Globus pallidus (tissue), 1 donor: ENCODE results near the gene CD300LD.
"Not testable (repeated sequence)": the region's sequence is repeated elsewhere in the genome, so short reads cannot be mapped to it uniquely, and the experiment has no call there.

Experiments used
- DNase-seq: peaks from one replicate; pipeline ENCODE4 v3.0.0-alpha.2; 2015; ENCODE audit warnings: low spot score

CD300LD gene

DNA sequence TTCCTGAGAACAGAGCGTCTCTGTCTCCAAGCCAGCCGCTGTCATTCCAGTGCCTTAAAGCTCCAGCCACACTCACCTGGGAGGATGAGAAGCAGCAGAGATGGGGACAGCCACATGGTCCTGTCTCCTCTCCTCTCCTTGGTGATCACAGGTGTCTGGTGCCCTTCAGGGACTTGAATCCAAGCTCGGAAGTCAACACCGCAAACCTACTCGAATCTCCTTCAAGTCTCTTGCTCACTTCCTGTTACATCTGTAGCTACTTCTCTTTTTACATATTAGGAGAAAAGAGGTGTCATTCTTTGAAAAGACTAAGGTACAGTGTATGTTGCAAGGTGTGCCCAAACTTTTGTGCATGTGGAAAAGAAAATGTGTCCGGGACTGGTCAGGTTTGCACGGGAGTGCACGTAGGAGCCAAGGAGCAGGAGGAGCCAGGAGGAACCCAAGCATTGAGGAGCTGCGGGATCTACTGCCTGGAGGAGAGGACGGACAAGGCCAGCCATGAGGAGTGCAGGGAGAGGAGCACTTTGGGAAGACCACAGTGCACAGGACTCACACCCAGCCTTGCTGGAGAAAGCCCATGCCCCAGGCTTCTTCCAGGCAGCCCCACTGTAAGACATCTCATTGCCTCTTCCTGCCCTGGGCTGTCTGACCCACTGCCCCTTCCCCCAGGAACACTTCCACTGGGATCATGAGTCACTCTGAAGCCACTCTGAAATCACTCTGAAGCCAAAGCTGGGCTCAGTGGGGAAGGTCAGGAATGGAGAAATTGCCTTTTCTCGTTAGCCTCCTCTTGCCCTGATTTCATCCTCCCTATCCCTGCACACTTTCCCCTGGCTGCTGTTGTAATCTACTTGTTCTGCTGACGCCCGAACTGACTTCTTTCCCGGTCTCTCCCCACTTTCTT lies at the start of gene CD300LD:
Gene CD300LD (minus strand): TSS at position 197 of the 904 bp plus-strand sequence. CDS start 81 bp downstream, at position 116.
- no peak for DNase-seq

DNA sequence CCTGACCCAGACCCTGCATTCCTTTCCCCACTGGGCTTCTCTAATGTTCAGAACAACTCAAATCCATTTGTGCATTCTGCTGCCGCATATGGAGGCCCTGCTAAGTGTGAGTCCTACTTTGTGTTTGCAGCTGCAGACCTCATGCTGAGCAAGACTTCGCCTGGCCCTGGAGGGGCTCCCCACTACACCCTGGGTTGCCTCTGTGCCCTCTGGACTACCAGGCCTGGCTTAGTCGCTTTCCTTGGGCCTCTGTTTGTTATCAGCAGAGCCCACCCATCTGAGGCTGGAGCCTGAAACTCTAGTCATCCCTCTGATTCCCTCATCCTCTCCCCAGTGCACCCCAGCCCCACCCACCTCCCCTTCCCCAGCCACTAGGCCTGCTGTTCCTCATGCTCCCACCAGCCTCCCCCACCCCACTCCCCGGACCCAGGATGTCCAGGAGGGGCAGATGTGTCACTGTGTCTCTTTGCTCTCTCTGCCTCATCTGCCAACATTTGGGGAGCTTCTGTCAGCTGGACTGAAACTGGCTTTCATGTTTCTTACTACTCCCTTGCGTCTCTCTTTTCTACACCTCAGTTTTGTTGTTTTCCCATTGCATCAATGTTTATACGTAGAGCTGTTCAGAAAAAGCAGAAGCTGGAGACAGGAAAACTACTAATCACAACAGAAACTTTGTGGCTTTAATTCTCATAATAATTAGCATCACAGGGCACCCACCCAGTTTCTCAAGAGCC lies 49.3 kb upstream of the CD300LD start:
- no peak for DNase-seq

DNA sequence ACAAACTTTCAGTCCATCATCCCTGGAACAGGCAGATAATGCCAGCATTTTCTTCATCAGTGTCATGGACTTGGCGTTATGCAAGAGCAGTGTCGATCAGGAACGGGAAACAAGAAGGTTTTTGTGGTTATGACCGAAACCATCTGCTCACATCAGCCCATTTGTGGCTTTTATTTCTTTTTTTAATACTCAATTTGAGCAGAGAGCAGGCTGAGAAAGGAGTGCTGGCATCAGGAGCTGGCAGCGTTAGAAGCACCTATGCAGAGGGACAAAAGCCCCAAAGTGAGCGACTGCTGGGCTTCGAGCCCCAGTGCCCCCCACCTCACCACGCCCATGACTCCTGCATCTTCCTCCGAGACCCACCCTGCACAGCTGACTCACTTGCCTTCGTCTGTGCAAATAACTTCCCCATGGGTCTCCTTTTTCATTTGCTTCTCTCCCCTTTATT lies 47.6 kb upstream of the CD300LD start:
- DNase-seq: peak; percentile 29

DNA sequence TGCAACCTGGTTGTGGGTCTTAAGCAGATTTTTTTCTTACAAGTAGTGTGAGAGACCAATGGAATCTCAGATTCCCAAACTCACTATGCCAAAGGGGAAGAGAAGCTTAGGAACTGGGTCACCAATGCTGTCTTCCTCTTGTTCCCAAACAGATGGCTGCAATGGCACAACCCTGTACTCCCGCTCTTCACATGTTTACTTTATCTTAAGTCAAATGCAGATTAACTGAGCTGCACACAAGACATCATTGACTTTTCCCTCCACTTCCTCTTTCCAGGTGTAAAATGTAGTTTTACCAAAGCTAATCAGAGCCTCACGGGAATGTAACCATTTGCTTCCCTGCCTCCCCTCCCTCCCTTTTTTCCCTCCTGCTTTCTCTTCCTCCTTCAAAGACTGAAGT lies 45.8 kb upstream of the CD300LD start:
- no peak for DNase-seq

DNA sequence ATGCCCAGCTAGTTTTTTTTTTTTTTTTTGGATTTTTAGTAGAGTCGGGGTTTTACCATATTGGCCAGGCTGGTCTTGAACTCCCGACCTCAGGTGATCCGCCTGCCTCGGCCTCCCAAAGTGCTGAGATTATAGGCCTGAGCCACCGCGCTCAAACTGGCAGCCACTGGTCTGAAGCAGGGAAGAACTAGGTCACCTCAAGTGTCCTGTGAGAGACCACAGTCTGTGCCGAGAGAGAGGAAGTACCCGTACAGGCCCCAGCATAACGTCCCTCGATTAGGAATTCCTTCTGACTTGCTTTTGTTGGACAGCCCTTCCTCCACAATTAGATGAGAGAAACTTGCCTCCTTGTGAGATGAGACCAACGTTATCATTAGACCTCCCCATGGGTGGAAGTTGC lies 45.2 kb upstream of the CD300LD start:
- no peak for DNase-seq

DNA sequence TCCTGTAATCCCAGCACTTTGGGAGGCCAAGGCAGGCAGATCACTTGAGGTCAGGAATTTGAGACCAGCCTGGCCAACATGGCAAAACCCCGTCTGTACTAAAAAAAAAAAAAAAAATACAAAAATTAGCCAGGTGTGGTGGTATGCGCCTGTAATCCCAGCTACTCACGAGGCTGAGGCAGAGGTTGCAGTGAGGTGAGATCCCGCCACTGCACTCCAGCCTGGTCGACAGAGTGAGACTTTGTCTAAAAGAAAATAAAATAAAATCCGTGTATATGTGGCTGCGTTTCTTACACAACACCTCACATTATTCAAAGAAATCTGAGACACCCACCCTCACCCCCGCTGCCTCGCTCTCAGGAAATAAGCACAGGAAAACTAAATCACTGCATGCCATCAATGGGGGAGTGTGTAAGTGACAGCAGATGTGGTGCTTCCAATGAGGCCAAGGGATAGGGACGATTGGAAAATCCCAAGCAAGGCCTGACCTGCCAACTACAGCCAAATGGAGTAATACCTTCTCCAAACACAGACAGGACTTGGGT lies 44.5 kb upstream of the CD300LD start:
- DNase-seq: not testable (repeated sequence)

DNA sequence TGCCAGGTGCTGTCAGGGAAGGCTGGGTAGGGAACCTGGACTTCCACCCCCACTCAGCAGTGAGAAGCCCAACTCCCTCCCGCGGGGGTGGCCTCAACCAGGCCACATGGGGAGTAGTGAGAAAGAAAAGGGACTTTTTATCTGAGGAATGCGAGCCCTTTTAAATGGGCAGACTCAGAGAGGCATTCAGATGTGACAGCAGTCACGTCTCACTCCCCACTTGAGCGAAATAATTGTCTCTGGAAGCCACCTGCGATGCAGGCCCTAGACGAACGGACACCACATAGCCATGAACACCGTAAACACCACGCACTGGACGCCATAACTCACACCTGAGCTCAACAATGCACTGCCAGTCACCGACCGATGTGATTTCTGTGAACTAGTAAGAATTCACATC lies 43.3 kb upstream of the CD300LD start:
- DNase-seq: no peak

DNA sequence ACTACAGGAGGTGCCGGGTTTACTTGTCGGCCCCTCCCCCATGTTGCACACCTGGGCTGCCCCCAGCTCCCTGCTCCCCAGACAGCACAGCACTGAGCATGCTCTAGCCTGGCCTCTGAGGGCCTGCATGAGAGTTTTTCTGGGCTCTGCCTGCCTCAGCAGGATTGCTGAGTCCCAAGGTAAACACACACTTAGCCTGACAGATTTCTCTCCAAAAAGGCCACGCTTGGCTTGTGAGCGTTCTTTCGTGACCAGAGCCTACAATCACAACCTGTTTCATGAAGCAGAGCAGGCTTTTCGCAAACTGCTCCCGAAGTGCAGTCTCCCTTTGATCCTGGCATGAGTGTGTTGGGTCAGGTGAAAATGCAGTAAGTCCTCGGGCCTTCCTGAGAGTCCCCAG lies 41.2 kb upstream of the CD300LD start:
- DNase-seq: no peak

DNA sequence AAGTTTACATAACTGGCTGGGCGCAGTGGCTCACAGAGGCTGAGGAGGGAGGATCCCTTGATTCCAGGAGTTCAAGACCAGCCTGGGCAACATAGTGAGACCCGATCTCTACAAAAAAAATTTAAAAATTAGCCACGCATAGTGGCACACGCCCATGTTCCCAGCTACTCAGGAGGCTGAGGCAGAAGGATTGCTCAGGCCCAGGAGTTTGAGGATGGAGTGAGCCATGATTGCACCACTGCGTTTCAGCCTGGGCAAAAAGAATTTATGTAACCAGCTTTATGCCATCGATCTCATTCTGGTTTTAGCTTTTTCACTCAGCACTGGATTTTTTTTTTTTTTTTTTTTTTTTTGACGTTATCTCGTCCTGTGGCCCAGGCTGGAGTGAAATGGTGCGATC lies 40.5 kb upstream of the CD300LD start:
- no peak for DNase-seq

DNA sequence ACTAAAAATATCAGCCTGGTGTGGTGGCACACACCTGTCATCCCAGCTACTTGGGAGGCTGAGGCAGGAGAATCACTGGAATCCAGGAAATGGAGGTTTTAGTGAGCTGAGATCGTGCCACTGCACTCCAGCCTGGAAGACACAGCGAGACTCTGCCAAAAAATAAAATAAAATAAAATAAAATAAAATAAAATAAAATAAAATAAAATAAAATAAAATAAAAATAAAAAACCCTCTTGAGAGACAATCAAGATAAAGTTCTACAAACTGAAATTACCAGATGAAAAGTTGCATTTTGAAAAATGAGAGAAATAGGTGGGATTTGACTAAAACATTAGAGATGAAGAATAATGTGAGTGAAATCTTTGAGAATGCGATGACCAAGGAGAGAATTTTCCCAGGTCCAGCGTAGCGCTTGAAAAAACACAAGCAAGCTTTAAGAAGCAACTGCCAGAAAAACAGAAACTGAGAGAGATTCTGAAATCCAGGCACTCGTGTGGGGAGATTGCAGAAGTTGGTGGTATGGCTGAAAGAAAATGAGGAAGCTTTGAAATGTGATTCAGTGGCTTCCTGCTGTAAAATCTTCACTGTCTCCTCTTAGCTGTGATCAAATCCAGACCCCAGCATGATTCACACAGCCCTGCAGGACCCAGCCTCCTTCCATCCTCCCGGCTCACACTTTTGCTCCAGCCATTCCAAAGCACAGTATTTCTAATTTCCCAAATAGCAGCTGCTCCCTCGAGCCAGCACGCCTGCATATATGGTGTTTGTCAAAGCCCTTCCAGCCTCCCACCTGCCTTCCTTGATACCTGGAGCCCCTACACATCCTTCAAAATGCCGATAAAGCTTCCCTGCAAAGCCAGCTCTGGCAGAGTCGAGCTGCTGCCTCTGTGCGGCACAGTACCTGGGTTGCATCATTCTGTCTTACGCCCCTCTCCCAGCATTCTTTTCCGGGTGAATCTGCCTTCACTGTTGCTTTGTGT lies 39.7 kb upstream of the CD300LD start:
- DNase-seq: peak; percentile 46

DNA sequence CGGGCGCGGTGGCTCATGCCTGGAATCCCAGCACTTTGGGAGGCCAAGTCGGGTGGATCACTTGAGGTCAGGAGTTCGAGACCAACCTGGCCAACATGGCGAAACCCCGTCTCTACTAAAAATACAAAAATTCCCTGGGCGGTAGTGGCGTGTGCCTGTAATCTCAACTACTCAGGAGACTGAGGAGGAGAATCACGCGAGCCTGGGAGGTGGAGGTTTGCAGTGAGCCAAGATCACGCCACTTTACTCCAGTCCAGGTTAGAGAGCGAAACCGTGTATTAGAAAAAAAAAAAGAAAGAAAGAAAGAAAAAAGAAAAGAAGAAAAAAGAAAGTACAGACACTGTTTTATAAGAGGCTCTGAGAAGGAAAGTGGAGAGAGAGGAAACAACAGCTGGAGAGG lies 38.2 kb upstream of the CD300LD start:
- not testable (repeated sequence) for DNase-seq

DNA sequence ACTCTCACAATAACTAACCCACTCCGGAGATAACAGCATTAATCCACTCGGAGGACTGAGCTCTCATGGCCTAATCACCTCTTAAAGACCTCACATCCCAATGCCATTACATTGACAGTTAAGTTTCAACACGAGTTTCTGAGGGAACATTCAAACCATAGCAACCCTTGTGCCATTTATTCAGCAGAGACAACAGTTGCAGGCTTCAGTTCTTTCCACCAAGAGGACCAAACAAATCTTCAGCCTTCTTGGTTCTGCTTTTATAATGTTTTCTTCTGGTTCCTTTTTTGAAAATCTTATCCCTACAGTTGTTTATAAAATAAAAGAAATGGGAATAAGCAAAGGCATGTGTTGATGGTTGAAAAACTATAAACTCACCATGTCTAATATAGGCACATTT lies 33.6 kb upstream of the CD300LD start:
- DNase-seq: no peak

DNA sequence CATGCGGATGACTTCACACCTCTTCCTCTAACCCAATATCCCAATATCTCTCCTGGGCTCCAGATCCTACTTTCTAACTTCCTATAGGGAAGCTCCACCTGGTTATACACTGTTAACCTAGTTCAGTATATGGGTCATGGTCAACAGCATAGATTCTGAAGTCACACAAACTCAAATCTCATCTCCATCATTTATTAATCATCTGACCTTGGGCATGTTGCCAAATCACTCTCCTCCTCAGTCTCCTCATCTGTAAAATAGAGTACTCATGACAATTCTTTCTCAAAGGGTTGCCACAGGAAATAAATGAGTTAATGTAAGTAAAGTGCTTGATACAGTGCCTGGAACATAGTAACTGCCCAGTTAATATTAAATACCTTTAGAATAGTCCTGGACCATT lies 32.0 kb upstream of the CD300LD start:
- DNase-seq: no peak

DNA sequence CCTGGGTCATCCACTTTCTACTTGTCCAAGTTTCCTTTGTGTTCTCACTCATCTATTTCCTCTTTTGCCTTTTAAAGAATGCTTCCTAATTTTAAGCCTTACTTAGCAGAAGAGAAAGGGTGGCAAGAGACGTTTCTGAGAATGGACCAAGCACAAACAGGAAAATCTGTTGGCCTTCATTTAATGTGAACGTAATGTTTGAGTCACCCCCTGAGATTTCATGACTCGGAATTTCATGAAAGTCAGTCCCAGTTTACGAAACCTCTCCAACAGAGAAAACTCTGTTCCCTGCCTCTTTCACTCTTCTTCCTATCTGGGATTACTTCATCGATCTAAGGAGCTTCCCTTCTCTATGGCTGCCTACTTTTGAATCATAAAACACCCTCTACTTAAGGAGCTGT lies 31.6 kb upstream of the CD300LD start, which contains the start of gene CD300E:
Gene CD300E (minus strand): TSS at position 46 of the 401 bp plus-strand sequence. CDS start 117 bp downstream, outside the sequence.
- DNase-seq: no peak

DNA sequence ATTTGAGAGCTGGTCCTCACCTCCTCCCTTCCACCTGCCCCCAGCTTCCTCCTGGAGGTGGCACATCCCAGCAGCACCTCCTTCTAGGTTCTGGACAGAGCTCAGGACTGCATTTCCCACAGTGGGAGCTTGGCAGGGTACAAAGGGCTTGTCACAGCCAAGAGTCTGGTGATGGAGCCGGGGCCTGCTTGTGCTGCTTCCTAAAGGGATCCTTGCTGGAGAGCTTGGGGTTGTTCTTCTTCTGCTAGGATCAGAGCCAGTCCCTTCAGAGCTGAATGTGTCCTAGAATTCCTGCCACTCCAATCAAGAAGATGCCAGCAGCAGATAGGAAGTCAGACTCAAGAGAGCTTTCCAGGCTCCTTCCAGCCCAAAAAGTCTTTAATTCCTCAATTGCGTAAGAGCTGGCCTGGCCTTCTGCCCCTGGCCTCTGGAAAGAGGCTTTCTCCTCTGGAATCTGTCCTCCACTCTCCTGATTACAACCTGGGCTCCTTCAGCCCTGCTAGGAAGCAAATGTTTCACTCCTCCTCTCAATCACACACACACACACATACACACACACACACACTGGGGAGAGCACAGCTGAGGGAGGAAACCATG lies 27.1 kb upstream of the CD300LD start:
- no peak for DNase-seq

DNA sequence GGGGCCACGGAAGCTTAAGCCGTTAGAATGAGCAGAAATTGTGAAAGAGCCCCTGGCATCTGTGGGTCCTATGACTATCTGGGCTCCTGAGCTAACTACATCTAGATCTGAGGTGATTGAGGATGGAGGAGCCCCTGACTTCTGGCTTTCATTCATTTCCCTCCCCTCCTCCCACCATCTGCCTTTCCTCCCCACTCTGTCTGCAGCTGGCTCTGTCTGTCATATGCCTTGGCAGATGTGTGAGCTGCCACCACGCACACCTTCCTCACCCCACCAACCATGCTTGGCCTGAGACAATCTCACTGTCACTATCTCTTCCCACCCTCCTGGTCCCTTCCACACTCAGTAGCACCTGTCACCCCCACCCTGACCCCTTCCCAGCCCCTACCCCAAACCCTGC lies 26.4 kb upstream of the CD300LD start:
- no peak for DNase-seq

DNA sequence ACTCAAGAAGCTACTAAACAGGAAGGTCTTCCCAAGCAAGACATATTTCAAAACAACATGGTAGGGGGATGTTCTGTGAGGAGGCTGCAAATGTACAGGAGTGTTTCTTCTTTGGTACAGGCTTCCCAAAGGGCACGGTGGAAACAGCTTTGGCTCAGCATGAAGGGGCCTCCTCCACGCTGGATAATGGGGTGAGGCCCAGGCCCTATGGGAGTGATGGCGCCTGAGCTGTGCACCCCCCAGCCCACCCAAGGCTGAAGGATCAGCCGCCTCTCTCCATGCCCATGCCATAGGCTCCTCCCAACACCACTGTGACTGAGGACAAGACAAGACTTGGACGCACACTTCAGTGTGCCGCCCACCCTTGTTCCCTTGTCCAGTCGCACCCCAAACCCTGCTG lies 24.6 kb upstream of the CD300LD start:
- DNase-seq: no peak

DNA sequence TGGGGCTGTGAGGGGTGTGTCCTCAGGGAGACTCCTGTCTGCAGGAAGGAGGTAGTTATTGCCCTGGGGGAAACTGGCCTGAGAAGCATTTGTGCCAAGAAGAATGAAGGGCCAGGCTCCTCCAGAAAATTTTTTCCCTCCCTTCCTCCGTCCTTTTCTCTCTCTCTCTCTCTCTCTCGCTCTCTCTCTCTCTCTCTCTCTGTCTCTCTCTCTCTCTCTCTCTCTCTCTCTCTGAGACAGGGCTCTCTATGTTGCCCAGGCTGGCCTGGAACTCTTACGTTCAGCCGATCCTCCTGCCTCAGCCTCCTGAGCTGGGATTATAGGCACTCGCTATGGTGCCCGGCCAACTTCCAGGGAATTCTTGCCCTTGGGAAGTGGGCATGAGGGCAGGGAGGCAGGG lies 20.0 kb upstream of the CD300LD start:
- DNase-seq: no peak

DNA sequence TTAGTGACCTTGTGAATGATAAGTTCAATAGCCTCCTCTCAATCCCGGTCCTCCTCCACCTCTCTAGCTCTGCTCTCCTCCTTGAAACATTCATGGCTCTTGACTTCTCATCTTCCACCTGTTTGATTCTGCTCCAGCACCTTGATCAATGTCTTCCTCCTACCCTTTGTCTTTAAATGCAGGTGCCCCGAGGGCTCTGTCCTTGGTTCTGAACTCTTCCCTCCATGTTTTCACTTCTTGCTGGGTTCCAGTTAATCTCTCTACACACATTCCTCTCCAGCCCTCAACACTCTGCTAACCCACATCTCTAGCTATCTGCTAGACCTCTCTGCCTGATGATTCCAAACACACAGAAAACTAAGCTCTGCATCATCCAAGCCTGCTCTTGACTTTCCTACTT lies 18.0 kb upstream of the CD300LD start:
- no peak for DNase-seq

DNA sequence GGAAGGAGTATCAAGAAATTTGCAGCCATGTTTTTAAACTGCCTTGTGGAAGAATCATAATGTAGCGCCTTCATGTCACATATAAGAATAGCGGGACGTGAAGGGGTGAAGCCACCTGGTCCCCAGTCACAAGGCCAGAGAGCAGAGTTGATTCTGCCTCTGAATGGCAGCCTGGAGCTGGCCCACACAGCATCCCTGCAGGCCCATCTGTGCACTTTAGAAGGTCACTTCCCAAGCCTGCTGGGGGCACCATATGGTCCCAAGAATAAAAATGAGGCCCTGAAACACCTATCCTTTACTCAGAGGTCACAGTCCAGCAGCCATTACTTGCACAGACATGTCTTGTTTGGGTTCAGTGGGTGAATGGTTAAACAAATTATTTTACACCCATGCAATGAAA lies 16.4 kb upstream of the CD300LD start:
- DNase-seq: no peak

DNA sequence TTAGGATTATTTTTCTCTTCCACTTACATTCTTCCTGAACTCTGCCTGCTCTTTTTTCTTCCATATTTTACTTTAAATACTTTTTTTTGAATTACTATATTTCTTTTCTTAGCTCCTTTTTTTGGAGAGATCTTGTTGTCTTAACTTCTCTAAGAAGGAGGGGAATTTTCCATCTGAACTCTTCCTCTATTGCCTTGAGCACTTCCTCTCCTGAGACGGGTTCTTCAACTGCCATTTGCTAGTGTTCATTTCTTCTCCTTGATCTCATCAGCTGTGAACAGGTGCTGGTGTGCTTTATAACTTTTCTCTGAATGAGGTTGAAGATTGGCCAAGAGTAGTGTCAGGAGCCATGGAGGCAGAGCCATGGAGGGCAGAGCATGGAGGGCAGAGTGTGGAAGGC lies 15.1 kb upstream of the CD300LD start:
- no peak for DNase-seq
